ENCODE measurements around the gene PPP1R12C.
A peak's percentile ranks its signal among the peaks of the same experiment; 100 is the strongest.

The PPP1R12C gene

DNA sequence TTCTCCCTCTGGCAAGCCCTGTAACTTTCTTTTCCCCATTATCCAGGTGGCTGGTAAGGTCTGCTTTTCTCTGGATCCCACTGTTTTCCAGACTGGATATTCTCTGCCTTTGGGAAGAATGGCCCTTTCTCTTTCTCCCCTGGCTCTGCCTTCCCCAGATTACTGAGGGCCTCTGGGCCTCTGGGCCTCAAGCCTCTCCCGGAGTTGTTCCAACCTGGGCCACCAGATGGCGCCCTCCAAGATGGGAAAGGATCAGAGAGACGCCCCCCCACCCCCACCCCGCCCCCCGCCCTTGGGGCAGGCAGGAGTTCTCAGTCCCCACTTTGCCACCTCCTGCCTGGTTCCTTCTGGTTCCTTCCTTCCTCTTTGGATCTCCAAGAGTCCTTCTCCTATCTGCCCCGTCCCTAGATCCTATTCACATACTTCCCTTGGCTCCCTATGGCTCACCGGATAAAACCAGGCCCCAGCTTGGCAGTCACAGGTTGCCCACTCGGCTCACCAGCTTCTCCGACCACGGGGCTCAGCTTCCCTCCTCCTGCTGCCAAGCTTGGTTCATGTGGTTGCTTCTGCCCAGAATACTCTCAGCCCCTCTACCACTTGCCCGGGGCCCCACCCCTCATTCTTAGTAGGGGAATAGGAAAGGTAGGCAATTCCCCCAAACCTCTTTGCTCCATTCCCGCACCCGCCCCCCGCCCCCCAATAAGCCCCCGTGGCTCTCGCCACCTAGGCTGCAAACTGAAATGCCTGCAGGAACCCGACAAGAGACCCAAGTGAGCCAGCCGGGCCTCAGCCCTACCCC lies 28.7 kb downstream of the PPP1R12C start:
- DNase-seq = peak; percentile 88

DNA sequence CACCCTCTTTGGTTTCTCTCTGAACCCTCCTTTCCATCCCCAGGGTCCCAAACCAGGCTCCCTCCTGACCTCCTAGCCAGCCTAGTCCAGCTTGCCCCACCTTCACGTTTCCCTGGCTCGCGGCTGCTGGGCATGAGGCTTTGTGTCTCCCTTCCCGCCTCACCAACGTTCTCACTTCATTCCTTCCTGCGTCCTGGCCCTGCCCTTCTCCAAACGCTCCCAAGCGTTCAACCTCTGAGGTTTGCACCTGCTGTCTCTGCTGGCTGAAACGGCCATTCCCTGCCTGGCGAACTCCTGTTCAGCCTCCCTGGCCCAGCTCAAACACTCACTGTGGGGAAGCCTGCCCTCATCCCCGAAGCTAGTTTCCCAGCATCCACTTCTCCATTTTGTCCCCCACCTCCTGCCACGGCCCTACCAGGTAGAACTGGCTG lies 29.4 kb downstream of the PPP1R12C start:
- DNase-seq = no peak

DNA sequence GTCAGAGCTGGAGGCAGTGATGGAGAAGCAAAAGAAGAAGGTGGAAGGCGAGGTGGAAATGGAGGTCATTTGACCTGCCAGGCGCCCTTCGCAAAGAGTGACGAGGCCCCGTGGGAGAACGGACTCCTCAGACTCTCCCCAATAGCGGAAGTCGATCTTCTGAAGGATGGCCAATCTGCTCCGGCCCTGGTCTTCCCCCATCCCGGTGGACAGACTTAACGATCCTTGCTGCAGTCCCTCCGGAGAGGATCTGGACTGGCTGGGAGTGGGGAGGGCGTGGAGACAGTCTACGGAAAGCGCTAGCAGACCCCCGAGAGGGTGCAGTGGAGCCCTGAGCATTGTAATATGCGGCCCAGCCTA lies 29.9 kb downstream of the PPP1R12C start:
- no peak for DNase-seq

DNA sequence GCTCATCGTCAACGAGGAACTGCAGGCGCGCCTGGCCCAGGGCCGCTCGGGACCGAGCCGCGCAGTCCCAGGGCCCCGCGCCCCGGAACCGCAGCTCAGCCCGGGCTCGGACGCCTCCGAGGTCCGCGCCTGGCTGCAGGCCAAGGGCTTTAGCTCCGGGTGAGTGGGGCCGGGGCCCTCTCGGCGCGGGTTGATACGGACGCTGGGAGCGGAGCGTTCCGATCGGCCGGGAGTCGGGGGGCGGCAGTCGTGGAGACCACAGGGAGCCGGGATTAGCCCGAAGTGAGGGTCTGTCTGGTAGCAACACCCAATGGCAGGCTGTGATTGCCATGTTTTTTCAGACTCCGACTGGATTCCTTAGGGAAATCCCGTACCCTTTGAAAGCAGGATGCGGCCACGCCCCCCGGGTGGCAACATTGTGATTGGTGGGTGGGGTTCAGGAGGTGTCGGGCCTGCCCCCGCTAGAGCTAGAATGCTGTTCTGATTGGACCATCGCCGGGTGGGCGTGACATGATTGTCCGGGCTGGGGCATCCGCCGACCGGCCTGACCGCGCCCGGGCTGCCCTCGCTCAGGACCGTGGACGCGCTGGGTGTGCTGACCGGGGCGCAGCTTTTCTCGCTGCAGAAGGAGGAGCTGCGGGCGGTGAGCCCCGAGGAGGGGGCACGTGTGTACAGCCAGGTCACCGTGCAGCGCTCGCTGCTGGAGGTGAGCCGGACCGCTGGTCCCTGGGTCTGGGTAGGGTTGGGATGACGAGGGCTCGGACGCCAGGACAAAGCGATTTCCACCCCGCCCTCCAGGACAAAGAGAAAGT lies 30.5 kb downstream of the PPP1R12C start:
- peak; percentile 74 for DNase-seq

DNA sequence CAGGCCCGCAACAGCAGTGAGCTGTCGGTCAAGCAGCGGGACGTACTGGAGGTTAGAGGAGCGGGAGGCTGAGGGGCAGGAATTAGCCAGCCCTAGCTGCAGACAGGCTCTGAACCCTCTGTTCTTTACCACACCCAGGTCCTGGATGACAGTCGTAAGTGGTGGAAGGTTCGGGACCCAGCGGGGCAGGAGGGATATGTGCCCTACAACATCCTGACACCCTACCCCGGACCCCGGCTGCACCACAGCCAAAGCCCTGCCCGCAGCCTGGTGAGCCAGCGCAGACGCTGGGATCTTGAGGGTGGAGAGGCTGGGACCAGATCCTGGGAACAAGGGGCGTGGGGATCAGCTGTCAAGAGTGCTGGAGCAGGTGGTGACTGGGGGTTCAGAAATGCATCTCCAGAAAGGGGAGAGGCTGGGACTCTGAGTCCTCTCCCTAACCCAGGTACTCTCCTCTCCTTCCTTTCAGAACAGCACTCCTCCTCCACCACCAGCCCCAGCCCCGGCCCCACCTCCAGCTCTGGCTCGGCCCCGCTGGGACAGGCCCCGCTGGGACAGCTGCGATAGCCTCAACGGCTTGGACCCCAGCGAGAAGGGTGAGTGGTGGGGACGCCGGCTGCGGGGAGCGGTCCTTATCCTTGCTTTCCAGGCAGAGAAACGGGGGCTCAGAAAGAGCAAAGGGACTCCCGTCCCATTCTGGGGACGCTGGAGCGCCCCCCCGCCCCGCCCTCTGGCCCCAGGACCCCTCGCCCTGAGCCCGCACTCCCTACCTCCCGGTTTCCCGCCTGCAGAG lies 31.3 kb downstream of the PPP1R12C start:
- DNase-seq = no peak

DNA sequence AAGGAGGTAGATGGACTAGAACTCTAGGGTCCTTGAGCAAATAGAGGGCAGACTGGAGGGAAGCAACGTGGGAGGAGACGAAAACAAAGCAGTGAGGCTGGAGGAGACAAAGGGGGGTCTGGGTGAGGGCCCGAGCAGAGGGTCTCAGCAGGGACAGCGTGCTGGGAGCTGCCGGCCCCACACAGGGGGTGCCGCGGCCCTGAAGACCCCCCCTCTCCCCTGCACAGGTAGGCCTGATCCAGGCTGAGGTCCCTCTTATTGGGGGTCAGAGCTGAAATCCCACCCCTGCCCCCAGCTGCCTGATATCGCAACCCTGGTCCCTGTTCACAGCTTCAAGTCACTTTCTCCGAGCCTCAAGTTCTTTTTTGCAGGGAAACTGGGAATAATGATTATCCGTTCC lies 33.0 kb downstream of the PPP1R12C start:
- DNase-seq = no peak

DNA sequence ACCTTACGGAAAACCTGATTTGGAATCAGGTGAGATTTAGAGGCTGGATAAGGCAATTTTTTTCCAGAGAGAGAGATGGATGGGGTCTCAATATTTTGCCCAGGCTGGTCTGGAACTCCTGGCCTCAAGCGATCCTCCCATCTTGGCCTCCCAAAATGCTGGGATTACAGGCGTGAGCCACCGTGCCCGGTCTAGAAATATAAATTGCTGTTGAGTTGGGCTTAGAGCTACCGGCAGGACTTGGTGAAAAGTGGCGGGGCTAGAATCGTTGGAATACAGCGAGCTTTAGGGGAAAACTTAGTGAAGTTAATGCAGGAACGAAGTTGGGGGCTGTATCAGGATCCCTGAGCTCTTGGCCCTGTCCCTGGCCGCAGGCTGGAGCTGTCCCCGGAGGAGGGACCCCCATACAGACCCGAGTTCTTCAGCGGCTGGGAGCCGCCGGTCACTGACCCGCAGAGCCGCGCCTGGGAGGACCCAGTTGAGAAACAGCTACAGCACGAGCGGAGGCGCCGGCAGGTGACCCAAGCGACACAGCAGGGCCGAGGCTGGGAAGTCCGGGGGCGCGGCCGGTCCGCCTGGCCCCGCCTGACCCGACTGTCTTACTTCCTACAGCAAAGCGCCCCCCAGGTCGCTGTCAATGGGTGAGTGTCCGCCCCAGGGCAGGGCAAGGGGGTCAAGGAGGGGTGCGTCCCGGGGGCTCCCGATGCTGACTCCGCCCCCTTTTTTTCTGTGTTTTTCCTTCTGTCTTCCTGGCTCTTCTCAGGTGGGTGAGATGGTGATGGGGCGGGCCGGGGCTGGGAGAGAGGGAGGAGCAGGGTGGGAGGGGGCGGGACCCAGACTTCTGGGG lies 34.2 kb downstream of the PPP1R12C start:
- no peak for DNase-seq

DNA sequence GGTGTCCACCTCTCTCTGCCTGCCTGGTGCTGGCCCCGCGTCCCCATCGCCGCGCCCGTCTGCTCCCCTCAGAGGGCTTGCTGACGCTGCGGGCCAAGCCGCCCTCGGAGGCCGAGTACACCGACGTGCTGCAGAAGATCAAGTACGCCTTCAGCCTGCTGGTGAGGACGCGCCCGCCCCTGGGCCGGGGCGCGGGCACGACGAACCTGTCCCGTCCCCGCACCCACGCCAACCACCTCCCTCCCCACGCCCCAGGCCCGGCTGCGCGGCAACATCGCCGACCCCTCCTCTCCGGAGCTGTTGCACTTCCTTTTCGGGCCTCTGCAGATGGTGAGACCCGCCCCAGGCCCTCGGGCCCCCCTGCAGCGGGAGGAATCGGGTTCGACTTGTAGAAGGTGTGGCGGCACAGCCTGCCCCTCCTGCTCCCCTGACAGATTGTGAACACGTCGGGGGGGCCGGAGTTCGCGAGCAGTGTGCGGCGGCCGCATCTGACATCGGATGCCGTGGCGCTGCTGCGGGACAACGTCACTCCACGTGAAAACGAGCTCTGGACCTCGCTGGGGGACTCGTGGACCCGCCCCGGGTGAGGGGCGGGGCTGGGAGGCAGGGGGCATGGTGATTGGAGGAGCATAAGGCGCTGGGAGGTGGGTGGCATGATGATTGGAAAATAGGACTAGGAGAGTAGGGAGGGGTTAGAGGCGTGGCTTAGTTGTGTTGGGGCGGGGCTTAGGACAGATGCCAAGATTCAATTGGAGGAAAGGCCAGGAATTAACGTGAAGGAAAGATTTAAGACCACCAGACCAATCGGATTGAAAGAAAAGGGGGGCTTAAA lies 35.2 kb downstream of the PPP1R12C start:
- DNase-seq = peak; percentile 67

DNA sequence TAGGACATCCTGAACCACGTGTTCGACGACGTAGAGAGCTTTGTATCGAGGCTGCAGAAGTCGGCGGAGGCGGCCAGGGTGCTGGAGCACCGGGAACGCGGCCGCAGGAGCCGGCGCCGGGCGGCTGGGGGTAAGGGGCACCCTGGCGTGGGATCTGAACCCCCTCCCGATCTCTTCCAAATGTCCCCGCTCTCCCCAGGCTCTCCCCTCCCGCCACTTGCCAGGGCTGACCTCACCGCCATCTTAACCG lies 35.7 kb downstream of the PPP1R12C start:
- DNase-seq = no peak

DNA sequence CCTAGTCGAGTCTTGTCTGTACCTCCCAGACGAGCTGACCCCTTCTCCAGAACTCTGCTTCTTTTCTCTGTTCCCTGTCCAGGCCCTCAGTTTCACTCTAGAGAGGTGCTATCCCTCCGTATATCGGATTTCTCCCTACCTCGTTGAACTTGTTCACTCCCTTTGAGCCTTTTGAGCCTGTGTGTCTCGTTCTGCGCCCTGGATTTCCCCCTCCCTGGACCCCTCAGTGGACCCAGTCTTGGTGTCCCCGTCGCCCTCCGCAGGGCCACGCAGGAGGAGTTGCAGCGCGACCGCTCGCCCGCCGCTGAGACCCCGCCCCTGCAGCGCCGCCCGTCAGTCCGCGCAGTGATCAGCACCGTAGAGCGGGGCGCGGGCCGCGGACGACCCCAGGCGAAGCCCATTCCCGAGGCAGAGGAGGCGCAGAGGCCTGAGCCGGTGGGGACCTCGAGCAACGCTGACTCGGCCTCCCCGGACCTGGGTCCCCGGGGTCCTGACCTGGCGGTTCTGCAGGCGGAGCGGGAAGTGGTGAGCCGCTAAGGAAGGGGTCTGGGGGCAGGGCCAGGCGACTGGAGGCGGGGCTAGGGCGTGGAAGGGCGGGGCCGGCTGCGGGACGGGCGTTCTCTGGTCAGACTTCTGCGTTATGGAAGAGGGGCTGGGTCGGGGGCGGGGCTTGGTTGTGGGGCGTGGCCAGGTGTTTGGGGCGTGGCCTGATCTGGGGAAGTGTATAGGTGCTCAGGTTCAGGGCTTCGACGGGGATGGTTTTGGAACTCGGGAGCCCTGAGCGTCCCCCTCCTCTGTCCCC lies 36.3 kb downstream of the PPP1R12C start:
- peak; percentile 89 for DNase-seq

DNA sequence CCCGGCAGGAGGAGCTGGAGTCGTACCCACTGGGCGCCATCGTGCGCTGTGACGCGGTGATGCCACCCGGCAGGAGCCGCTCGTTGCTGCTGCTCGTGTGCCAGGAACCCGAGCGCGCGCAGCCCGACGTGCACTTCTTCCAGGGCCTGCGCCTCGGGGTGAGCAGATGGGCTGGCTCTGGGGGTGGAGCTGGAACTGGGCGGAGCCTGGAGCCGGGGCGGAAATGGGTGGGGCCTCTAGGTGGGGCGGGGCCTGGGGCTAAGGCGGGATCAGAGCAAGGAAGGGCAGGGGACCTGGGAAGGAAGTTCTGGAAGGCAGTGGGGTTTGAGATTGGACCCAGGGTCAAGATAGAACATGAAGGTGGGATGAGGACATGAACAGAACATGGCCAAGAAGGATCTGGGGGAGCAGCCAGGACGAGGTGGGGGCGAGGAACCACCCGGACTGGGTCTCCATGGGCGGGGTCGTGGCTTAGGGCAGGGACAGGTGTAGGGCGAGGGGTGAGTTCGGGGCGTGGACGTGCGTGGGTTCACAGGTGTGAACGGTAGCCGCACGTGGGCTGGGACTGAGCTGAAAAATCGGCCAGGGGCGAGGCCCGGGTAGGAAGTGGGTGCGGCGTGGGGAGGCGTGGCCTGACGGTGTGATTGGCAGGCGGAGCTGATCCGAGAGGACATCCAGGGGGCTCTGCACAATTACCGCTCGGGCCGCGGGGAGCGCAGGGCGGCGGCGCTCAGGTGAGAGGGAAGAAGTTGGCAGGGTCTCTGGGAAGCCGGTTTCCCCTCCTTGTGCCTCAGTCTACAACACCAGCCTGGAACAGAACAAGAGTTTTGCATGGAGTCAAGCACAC lies 37.1 kb downstream of the PPP1R12C start:
- peak; percentile 80 for DNase-seq

DNA sequence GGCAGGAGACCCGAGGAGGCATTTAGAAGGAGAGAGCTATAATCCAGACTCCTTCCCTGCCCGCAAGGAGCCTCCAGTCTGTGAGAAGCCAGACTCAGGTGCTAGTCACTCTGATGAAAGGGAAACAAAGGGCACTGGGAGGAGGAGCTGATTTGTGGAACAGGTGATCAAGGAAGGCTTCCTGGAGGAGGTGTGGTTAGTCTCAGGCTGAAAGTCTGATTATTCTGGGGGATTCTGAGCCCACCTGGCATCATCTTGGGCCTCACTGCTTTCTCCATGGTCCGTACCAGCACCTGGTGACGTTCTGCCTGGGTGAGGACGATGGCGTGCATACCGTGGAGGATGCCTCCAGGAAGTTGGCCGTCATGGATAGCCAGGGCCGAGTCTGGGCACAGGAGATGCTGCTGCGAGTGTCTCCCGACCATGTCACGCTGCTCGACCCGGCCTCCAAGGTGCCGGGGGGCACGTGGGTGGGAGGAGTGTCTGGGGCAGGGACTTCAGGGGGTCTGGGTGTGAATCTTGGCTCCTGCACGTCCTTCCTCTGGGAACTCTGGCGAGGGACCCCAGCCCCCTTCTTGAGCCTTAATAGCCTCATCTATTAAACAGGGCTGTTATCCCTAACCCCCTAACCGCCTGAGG lies 37.9 kb downstream of the PPP1R12C start:
- DNase-seq = no peak

DNA sequence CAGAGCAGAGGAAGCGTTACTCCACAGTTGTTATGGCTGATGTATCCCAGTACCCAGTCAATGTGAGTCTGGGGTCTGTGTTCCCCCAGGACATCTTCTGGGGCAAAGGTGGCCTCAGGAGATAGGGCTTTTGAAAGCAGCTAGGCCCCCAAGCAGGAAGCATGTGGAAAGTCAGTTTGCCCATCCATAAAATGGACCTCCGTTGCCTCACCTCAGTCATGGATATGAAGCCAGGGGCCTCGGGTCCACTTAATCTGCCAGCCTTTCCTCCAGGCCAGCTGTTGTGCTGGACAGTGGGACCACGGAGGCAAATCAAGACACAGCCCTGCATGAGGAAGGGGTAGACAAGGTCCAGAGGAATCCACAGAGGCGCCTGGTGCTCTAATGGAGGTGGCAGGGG lies 38.4 kb downstream of the PPP1R12C start:
- no peak for DNase-seq

DNA sequence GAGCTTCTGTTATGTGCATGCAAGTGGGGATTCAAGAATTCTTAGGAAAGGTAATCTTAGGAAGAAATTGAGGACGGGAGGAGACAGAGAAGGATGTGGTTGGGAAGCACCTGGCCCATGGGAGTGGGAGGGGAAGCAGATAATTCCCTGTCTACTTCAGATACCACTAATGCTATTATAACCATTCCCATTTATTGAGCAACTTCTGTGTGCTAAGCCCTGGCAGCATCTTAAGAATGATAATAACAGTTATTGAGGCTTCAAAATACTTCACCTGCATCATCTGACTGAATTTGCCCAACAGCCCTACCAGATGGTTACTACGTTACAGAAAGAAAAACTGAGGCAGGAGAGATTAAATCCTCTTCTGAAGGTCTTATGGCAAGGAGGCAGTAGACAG lies 40.3 kb downstream of the PPP1R12C start:
- DNase-seq = no peak

DNA sequence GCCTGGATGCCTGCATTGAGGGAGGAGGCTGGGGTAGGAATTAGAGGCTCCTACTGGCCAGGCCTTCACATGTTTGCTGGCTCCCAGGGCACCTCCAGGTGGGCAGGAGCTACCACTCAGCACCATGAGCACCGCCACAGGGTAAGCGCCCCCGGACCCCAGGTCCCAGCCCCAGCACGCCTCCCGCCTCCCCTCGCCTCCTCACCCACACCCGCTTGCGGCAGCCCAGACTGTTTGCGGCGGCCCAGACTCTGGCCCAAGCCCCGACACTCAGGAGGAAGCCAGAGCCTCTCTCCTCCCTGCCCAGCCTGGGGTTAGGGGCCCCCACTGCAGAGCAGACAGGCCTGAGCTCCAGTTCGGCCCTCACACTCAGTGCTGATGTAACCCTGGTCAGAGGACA lies 41.1 kb downstream of the PPP1R12C start:
- no peak for DNase-seq

DNA sequence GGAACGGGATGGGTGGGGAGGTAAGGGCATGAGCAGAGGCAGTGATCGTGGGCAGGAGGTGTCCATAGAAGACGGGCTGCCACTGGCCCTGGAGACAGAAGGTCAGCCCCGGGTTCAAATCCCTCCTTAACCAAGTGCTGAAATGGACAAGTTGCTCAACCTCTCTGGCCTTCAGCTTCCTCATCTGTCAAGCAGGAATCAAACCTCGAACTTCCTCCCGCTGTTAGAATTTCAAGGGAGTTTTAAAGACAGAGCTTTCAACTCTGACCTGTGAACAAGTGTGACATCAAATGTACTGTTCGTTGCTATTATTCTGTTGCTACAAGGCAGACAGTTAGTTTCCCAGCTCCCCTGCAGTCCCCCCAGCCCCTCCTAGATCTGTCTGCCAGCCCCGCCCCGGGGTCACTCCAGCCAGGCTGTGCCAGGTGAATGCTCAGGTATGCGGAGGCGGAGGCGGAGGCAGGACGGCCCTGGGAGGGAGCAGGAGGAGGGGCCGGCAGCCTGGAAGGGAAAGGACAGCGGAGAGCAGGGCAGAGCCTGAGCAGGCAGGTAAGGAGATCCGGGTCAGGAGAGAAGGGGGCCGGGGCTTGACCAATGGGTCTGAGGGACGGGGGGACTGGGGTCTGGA lies 42.0 kb downstream of the PPP1R12C start, which contains the start of gene EPS8L1:
EPS8L1 (plus strand) TSS at position 499 of the 628 bp plus-strand sequence. CDS start 576 bp downstream, outside the sequence.
- no peak for DNase-seq

DNA sequence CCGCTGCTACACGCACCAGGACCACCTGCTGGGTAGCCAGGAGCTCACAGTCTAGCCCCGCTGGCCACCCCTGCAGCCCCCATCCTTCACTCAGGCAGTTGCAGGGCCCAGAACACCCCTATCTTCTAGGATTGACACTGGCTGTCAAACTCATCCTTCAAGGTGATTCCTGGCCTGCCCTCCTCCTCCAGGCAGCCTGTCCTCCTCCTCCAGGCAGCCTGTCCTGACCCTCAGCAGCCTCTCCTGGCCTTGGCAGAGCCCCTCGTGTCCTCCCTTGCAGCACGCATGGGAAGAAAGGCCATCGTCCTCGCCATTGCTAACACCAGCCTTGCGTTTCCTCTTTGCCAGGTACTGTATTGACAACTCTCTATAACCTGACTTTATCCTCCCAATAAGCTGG lies 45.5 kb downstream of the PPP1R12C start:
- no peak for DNase-seq

DNA sequence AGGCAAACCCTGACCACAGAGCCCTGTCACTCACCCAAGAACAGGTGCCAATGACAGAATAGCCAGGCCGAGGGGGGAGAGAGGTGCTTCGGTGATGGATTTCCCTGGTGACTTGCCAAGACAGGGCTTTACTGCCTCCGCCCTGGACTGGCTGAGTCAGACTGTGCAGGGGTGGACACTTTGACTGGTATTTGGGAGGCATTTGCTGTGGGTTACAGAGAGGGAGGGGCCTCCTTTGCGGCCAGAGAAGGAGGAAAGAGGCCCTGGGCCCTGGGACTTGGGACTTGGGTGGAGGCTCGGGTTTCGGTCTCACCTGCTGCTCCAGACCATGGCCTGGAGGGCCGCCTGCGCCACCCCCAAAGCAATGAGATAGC lies 46.3 kb downstream of the PPP1R12C start:
- no peak for DNase-seq
